Neural progenitor cell (in vitro differentiated cells): ENCODE results near the gene USP34.

ENCODE experiments used
- CTCF ChIP-seq: fragments of 200-600 bp; sonication (generic); IDR thresholded peaks from 2 replicates; pipeline ENCODE4 v1.5.1; 2017; ENCODE audit warnings: antibody characterized with exemption, mild to moderate bottlenecking
- EZH2 ChIP-seq: fragments of 200-600 bp; sonication (generic); IDR thresholded peaks from 2 replicates; pipeline ENCODE4 v1.6.1; 2017; ENCODE audit warnings: antibody characterized with exemption, mild to moderate bottlenecking, moderate library complexity
- EZH2phosphoT487 ChIP-seq: fragments of 200-600 bp; sonication (generic); IDR thresholded peaks from 2 replicates; pipeline ENCODE4 v1.6.1; 2017; ENCODE audit warnings: antibody characterized with exemption

GRCh38 chr2:61380056-61380881, 90.6 kb downstream of the USP34 start:
- TF ChIP-seq CTCF (no peak), EZH2 (no peak), EZH2phosphoT487 (no peak)
